H1 (cell line): ENCODE measurements around the gene EPM2A. TPM values are rescaled to one million over a fixed set of nuclear protein-coding genes. Genes with fewer than 3 reads are reported as not detected.

Source experiments
- CTCF ChIA-PET: fragments of 300-600 bp; sonication (Branson Sonifier 250); formaldehyde crosslinking; loops from one replicate; lab custom pipeline; 2021; ENCODE audit not compliant: partially characterized antibody; lab: Charles Lee
- POLR2A ChIA-PET: fragments of 300-600 bp; sonication (Branson Sonifier 250); formaldehyde crosslinking; loops from one replicate; lab custom pipeline; 2021; ENCODE audit warnings: inconsistent platforms; ENCODE audit not compliant: partially characterized antibody; lab: Charles Lee
- DNase-seq, 2 experiments: peaks; one replicate each; pipeline versions ENCODE4 v3.0.0 to v3.0.0-alpha.2; 2010 to 2022; ENCODE audit warnings: low spot score in 2 of 2, low read depth in 1 of 2, mixed read lengths in 1 of 2
- FAIRE-seq: peaks from 2 replicates; lab custom pipeline; 2011; peaks lifted over from hg19 to GRCh38; lab: Jason Lieb, UNC
- H2AFZ ChIP-seq: 2 replicates; pipeline ENCODE4 v1.8.1; 2012; ENCODE audit warnings: low read length, inconsistent platforms
- H2AK5ac ChIP-seq: 2 replicates; pipeline ENCODE4 v1.6.1; 2013; ENCODE audit warnings: low read depth, low read length
- H2BK120ac ChIP-seq: replicated peaks from 2 replicates; pipeline ENCODE3; 2013; ENCODE audit warnings: low read depth, low read length, inconsistent platforms
- H2BK12ac ChIP-seq: 2 replicates; pipeline ENCODE4 v1.6.1; 2013; ENCODE audit warnings: low read depth, low read length
- H2BK15ac ChIP-seq: 2 replicates; pipeline ENCODE4 v1.6.1; 2013; ENCODE audit warnings: low read length
- H2BK20ac ChIP-seq: 2 replicates; pipeline ENCODE4 v1.6.1; 2013; ENCODE audit warnings: low read length
- H2BK5ac ChIP-seq: 2 replicates; pipeline ENCODE4 v1.6.1; 2013; ENCODE audit warnings: low read depth, low read length
- H3K14ac ChIP-seq: 2 replicates; pipeline ENCODE4 v1.6.1; 2013; ENCODE audit warnings: inconsistent platforms; ENCODE audit not compliant: insufficient read length
- H3K18ac ChIP-seq: 2 replicates; pipeline ENCODE4 v1.6.1; 2013; ENCODE audit warnings: low read length; ENCODE audit errors: extremely low read depth
- H3K23ac ChIP-seq: 2 replicates; pipeline ENCODE4 v1.6.1; 2013; ENCODE audit warnings: inconsistent platforms; ENCODE audit not compliant: insufficient read length
- H3K23me2 ChIP-seq: 2 replicates; pipeline ENCODE4 v1.6.1; 2013; ENCODE audit warnings: low read depth, low read length
- H3K27ac ChIP-seq: 2 replicates; pipeline ENCODE4 v1.6.1; 2011; ENCODE audit warnings: low read depth, low read length, inconsistent platforms
- H3K27me3 ChIP-seq, 4 experiments: replicated peaks in 1 of 4; 1 replicate in 1 of 4; 2 replicates in 3 of 4; pipeline versions ENCODE4 v1.6.1 to v1.8.1; 2011 to 2013; ENCODE audit warnings: low read length in 3 of 4, mild to moderate bottlenecking in 3 of 4, inconsistent platforms in 2 of 4, mixed read lengths in 2 of 4, moderate library complexity in 1 of 4; ENCODE audit not compliant: control insufficient read depth in 3 of 4, insufficient read depth in 3 of 4; ENCODE audit errors: extremely low read depth in 1 of 4
- H3K36me3 ChIP-seq, 4 experiments: 2 replicates each; pipeline versions ENCODE4 v1.6.1 to v1.8.1; 2011 to 2013; ENCODE audit warnings: mild to moderate bottlenecking in 4 of 4, low read length in 3 of 4, moderate library complexity in 2 of 4, control low read depth in 1 of 4, inconsistent platforms in 1 of 4; ENCODE audit not compliant: insufficient read depth in 4 of 4, control insufficient read depth in 2 of 4
- H3K4ac ChIP-seq: replicated peaks from 2 replicates; pipeline ENCODE3; 2013; ENCODE audit warnings: low read length, low read depth, mixed read lengths, inconsistent platforms; ENCODE audit not compliant: insufficient read length
- H3K4me1 ChIP-seq, 4 experiments: replicated peaks in 1 of 4; 1 replicate in 1 of 4; 2 replicates in 3 of 4; pipeline versions ENCODE4 v1.6.1 to v1.8.1; 2011 to 2013; ENCODE audit warnings: low read length in 3 of 4, inconsistent platforms in 2 of 4, mixed read lengths in 1 of 4; ENCODE audit not compliant: insufficient read depth in 4 of 4, control insufficient read depth in 3 of 4
- H3K4me2 ChIP-seq, 2 experiments: 2 replicates each; pipeline versions ENCODE4 v1.6.1 to v1.8.1; 2011 to 2013; ENCODE audit warnings: low read depth in 2 of 2, low read length in 2 of 2, control low read depth in 1 of 2, inconsistent platforms in 1 of 2, mild to moderate bottlenecking in 1 of 2; ENCODE audit not compliant: insufficient read depth in 1 of 2
- H3K4me3 ChIP-seq, 4 experiments: fragments of 200-600, 300-600 bp in 1 of 4; sonication (generic), shearing (Covaris generic), sonication (Bioruptor Twin) in 1 of 4; 2 replicates each; pipeline versions ENCODE4 v1.5.1 to v1.8.1; 2011 to 2016; ENCODE audit warnings: low read length in 4 of 4, low read depth in 3 of 4, control low read depth in 2 of 4, inconsistent platforms in 2 of 4, mild to moderate bottlenecking in 2 of 4, mixed read lengths in 1 of 4, moderate library complexity in 1 of 4; ENCODE audit not compliant: insufficient read depth in 2 of 4; ENCODE audit errors: extremely low read depth in 1 of 4
- H3K56ac ChIP-seq: replicated peaks from 2 replicates; pipeline ENCODE3; 2013; ENCODE audit warnings: low read depth, mild to moderate bottlenecking, mixed read lengths, low read length, inconsistent platforms; ENCODE audit not compliant: insufficient read length
- H3K79me1 ChIP-seq: 2 replicates; pipeline ENCODE4 v1.6.1; 2013; ENCODE audit warnings: low read depth, low read length, control low read depth
- H3K79me2 ChIP-seq, 2 experiments: 2 replicates each; pipeline versions ENCODE4 v1.6.1 to v1.8.1; 2012 to 2013; ENCODE audit warnings: low read length in 2 of 2, mild to moderate bottlenecking in 2 of 2, inconsistent platforms in 1 of 2; ENCODE audit not compliant: insufficient read depth in 2 of 2, control insufficient read depth in 1 of 2
- H3K9ac ChIP-seq, 4 experiments: replicated peaks in 1 of 4; 1 replicate in 1 of 4; 2 replicates in 3 of 4; pipeline versions ENCODE4 v1.6.1 to v1.8.1; 2011 to 2013; ENCODE audit warnings: low read depth in 3 of 4, low read length in 3 of 4, control low read depth in 2 of 4, mild to moderate bottlenecking in 2 of 4, moderate library complexity in 2 of 4, inconsistent platforms in 1 of 4; ENCODE audit errors: extremely low read depth in 1 of 4
- H3K9me3 ChIP-seq, 2 experiments: 2 replicates each; pipeline versions ENCODE4 v1.6.1 to v1.8.1; 2012 to 2013; ENCODE audit warnings: mild to moderate bottlenecking in 2 of 2, moderate library complexity in 2 of 2, control low read depth in 1 of 2, inconsistent platforms in 1 of 2, low read depth in 1 of 2, low read length in 1 of 2, mixed read lengths in 1 of 2; ENCODE audit not compliant: insufficient read depth in 2 of 2
- H4K20me1 ChIP-seq, 2 experiments: replicated peaks in 1 of 2; 2 replicates each; pipeline versions ENCODE3 to v1.8.1; 2011 to 2013; ENCODE audit warnings: inconsistent platforms in 2 of 2, low read length in 2 of 2, mild to moderate bottlenecking in 1 of 2; ENCODE audit not compliant: insufficient read depth in 2 of 2, control insufficient read depth in 1 of 2
- H4K5ac ChIP-seq: 2 replicates; pipeline ENCODE4 v1.6.1; 2013; ENCODE audit warnings: low read length, low read depth, mixed read lengths, inconsistent platforms; ENCODE audit not compliant: insufficient read length
- H4K8ac ChIP-seq: 2 replicates; pipeline ENCODE4 v1.8.0; 2013; ENCODE audit warnings: mild to moderate bottlenecking, moderate library complexity, low read length, inconsistent platforms; ENCODE audit not compliant: insufficient read depth; ENCODE audit errors: extremely low read depth
- H4K91ac ChIP-seq: replicated peaks from 2 replicates; pipeline ENCODE3; 2013; ENCODE audit warnings: low read length, mixed read lengths, inconsistent platforms; ENCODE audit not compliant: insufficient read length
- BCL11A ChIP-seq, 2 experiments: IDR thresholded peaks; one replicate each; pipeline ENCODE4 v1.6.1; 2011; ENCODE audit warnings: low read depth in 2 of 2, low read length in 2 of 2, mild to moderate bottlenecking in 2 of 2
- BRCA1 ChIP-seq: IDR thresholded peaks from 2 replicates; pipeline ENCODE4 v1.6.1; 2012; ENCODE audit warnings: low read depth, low read length, improper control_type of control experiment
- CHD2 ChIP-seq: IDR thresholded peaks from 2 replicates; pipeline ENCODE4 v1.6.1; 2012; ENCODE audit warnings: low read length, improper control_type of control experiment
- CREB1 ChIP-seq: IDR thresholded peaks from 2 replicates; pipeline ENCODE4 v1.6.1; 2012; ENCODE audit warnings: inconsistent platforms
- CTBP2 ChIP-seq: IDR thresholded peaks from 2 replicates; pipeline ENCODE4 v1.7.0; 2011; ENCODE audit warnings: borderline replicate concordance, mild to moderate bottlenecking, moderate library complexity, mixed read lengths, low read length; ENCODE audit not compliant: insufficient read depth, insufficient read length
- KDM1A ChIP-seq: fragments of 200-600, 300-600 bp; sonication (generic); IDR thresholded peaks from 2 replicates; pipeline ENCODE4 v1.7.1; 2016; ENCODE audit warnings: mild to moderate bottlenecking, low read length, borderline replicate concordance
- RAD21 ChIP-seq, 2 experiments: IDR thresholded peaks in 1 of 2; conservative IDR thresholded peaks in 1 of 2; 2 replicates each; pipeline ENCODE4 v1.6.1; 2011; ENCODE audit warnings: low read depth in 2 of 2, low read length in 2 of 2, improper control_type of control experiment in 1 of 2, inconsistent platforms in 1 of 2, mild to moderate bottlenecking in 1 of 2, moderate library complexity in 1 of 2
- RFX5 ChIP-seq: IDR thresholded peaks from 2 replicates; pipeline ENCODE4 v1.6.1; 2011; ENCODE audit warnings: low read depth, low read length, improper control_type of control experiment, borderline replicate concordance
- SIN3A ChIP-seq, 2 experiments: IDR thresholded peaks in 1 of 2; conservative IDR thresholded peaks in 1 of 2; 2 replicates each; pipeline ENCODE4 v1.6.1; 2011 to 2012; ENCODE audit warnings: low read length in 2 of 2, improper control_type of control experiment in 1 of 2, low read depth in 1 of 2, mild to moderate bottlenecking in 1 of 2
- SP2 ChIP-seq: IDR thresholded peaks from 2 replicates; pipeline ENCODE4 v1.6.1; 2012; ENCODE audit warnings: mild to moderate bottlenecking, low read length, inconsistent platforms
- TAF7 ChIP-seq: optimal IDR thresholded peaks from 2 replicates; pipeline ENCODE3; 2011; ENCODE audit warnings: low read depth, mild to moderate bottlenecking, inconsistent platforms, low read length, moderate library complexity, borderline replicate concordance
- ZNF274 ChIP-seq: IDR thresholded peaks from 2 replicates; pipeline ENCODE4 v1.7.0; 2012; ENCODE audit warnings: low read length, borderline replicate concordance; ENCODE audit errors: extremely low read depth
- WGBS, 2 experiments: shearing (Covaris generic) in 1 of 2; methylation state at CpG; one replicate each; pipeline versions ENCODE4 v1.1.6 to v1.1.7; 2013 to 2015; ENCODE audit warnings: low lambda C conversion rate in 2 of 2, mixed read lengths in 2 of 2, inconsistent platforms in 1 of 2, low coverage in 1 of 2, missing lambda C conversion rate in 1 of 2; ENCODE audit not compliant: insufficient replicate concordance in 2 of 2, insufficient coverage in 1 of 2, insufficient read length in 1 of 2; ENCODE audit errors: extremely low coverage in 1 of 2, missing lambda C conversion rate in 1 of 2; 5-methylcytosine and 5-hydroxymethylcytosine counted together
- polyA plus RNA-seq, 7 experiments: library from polyadenylated mRNA; depleted of rRNA in 3 of 7; stranded (reverse) in 5 of 7; unstranded in 2 of 7; fragments of >200 nt in 5 of 7; fragments of 200-250 nt in 2 of 7; gene quantifications; 1 replicate in 5 of 7; 2 replicates in 1 of 7; 4 replicates in 1 of 7; pipeline versions ENCODE4 v1.2.1 to v1.2.3, GENCODE V29; 2011 to 2013; ENCODE audit warnings: missing spikeins in 2 of 7, mixed read lengths in 2 of 7
- total RNA-seq: library from RNA; stranded (reverse); fragmentation: NEBNext Ultra II Directional; extraction: Animal tissue kit (Norgen Biotek cat#: 25700); gene quantifications from 2 replicates; pipeline ENCODE4 v1.2.1, GENCODE V29; 2021
- TF ChIP-seq, protein P1 (sequence below): IDR thresholded peaks from 2 replicates; pipeline ENCODE4 v1.6.1; 2012; ENCODE audit warnings: inconsistent platforms

Gene EPM2A
- total and polyA plus RNA-seq, 2 of the 8 experiments (the other 6 are each of a cell fraction or from before 2014, with no cell fraction given): 2.3 to 6.2 TPM

DNA sequence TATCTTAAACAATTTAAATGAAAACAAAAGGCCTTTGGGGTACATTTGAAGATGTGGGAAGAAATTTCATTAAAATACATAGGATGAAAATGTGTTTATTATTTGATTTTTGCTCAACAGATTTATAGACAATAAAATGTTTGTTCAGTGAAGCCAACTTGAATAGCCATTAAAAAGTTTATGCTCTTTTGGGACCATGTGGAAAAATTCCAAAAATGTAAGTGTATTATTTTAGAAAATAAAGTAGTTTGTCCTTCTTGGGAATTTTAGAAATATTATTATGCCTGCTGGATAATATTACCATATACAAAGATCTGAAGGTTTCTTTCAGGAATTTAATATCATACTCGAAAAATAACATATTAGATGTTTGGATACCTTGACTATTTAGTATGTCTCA is 131.3 kb downstream of the EPM2A start:
- POLR2A ChIA-PET: no interaction called here
- TF ChIP-seq CTBP2: no peak
- no peak for TF ChIP-seq ZNF274
- TF ChIP-seq RAD21 (IDR thresholded peaks at IDR 0.05 in 1 of 2, conservative IDR thresholded peaks at IDR 0.05 in 1 of 2; ENCODE audit: low read depth in 2 of 2, low read length in 2 of 2): no peak
- TF ChIP-seq CREB1: no peak
- TF ChIP-seq BRCA1: no peak
- TF ChIP-seq SIN3A (conservative IDR thresholded peaks at IDR 0.05 in 1 of 2, IDR thresholded peaks at IDR 0.05 in 1 of 2; ENCODE audit: low read depth in 1 of 2, low read length in 2 of 2): no peak
- no peak for TF ChIP-seq BCL11A (IDR thresholded peaks at IDR 0.05; ENCODE audit: low read depth in 2 of 2, low read length in 2 of 2)
- no peak for TF ChIP-seq SP2
- TF ChIP-seq TAF7: no peak
- TF ChIP-seq, protein P1, sequence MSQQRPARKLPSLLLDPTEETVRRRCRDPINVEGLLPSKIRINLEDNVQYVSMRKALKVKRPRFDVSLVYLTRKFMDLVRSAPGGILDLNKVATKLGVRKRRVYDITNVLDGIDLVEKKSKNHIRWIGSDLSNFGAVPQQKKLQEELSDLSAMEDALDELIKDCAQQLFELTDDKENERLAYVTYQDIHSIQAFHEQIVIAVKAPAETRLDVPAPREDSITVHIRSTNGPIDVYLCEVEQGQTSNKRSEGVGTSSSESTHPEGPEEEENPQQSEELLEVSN: no peak
- TF ChIP-seq KDM1A: no peak
- TF ChIP-seq CHD2: no peak
- no peak for TF ChIP-seq RFX5

More for the DNA sequence above, 131.3 kb downstream of the EPM2A start:
- Histone ChIP-seq H3K79me1 (no peaks in the 10 kb centered on the region), H3K23ac (no peak overlapping the region), H2BK120ac (no peak overlapping the region), H3K9me3 (no peaks in the 10 kb centered on the region), H2BK5ac (no peak overlapping the region), H3K14ac (no peak overlapping the region), H3K18ac (no peak overlapping the region), H3K4me1 (no peaks in the 10 kb centered on the region), H4K91ac (no peak overlapping the region), H3K79me2 (no peaks in the 10 kb centered on the region), H2AFZ (no peak overlapping the region), H3K23me2 (no peaks in the 10 kb centered on the region), H3K36me3 (no peaks in the 10 kb centered on the region), H3K4me2 (no peak overlapping the region), H3K27ac (no peak overlapping the region), H2AK5ac (no peak overlapping the region), H2BK12ac (no peak overlapping the region), H2BK15ac (no peak overlapping the region), H2BK20ac (no peak overlapping the region), H3K27me3 (no peaks in the 10 kb centered on the region), H3K4ac (no peak overlapping the region), H4K8ac (no peak overlapping the region), H3K56ac (no peak overlapping the region), H4K5ac (no peak overlapping the region), H4K20me1 (no peaks in the 10 kb centered on the region), H3K9ac (no peak overlapping the region), H3K4me3 (no peak overlapping the region)
- DNase-seq: no peak
- CTCF ChIA-PET: interaction anchor here (2.1 kb wide), 1 partner anchor 30 kb away, joined by 6 read pairs; no protein-coding TSS in a partner anchor
- WGBS, 2 experiments: 100% methylated on average over 1 of the region's 1 CpG; no CpG with 5 or more reads in 1 of the 2 experiments
- no peak for FAIRE-seq
